ENCODE data around the gene MORF4L2. TPM values are rescaled to one million over a fixed set of nuclear protein-coding genes. Genes with fewer than 3 reads are reported as not detected.

Gene MORF4L2
- total RNA-seq, 2 donors from 2014 or later, result 154 to 171 TPM

DNA sequence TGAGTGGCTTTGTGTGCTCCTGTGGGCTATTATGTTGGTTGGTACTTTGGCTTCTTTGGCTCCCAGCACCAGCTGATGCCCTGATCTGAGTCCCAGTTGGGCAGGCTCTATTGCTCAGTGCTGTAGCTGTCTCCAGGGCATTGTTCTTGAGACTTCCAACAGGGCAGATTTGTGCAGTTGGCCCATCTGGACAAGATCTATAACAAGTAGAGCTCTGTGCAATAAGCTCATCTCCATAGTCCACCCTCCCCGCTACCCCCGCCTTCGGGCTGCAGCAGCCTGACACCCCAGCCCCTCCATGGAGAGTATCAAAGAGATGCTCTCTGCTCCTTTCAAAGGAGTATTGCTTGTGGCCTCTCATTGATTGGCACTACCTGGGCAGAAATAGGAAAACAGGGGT is 18.4 kb upstream of the MORF4L2 start:
- no peak overlapping the region for H3K4me3 Mint-ChIP-seq
- H3K27ac Mint-ChIP-seq, result no peak overlapping the region
- H3K27me3 Mint-ChIP-seq (ENCODE audit: low read depth), result peaks cover 71% of the 10 kb centered on the region
- DNase-seq (no peak), ATAC-seq (replicated peaks in 1 of 2) (no peak)
- H3K9me3 Mint-ChIP-seq, result no peaks in the 10 kb centered on the region
- no peaks in the 10 kb centered on the region for H3K36me3 Mint-ChIP-seq (ENCODE audit: insufficient read depth in 2 of 2)
- H3K4me1 Mint-ChIP-seq (ENCODE audit: low read depth), result no peaks in the 10 kb centered on the region

DNA sequence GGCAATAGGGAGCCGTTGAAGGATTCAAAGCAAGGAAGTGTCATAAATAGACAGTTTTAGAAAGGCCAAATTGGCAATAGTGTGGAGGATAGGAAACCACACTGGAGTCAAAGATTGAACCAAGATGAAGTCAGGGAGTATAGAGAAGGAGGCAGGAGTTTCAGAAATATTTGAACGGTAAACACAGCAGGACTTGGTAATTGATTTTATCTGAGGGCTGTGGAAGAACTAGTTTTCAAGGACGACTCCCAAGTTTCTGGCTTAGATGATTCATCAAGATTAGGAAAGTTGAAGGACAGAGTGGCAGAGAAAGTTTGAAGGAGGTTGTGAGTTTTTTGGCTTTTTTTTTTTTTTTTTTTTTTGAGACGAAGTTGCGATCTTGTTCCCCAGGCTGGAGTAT is 12.7 kb upstream of the MORF4L2 start:
- no peak for ATAC-seq (replicated peaks in 1 of 2)
- H3K27ac Mint-ChIP-seq, result no peak overlapping the region
- no peak overlapping the region for H3K4me3 Mint-ChIP-seq
- peaks cover 79% of the 10 kb centered on the region for H3K27me3 Mint-ChIP-seq (ENCODE audit: low read depth)
- H3K9me3 Mint-ChIP-seq, result no peaks in the 10 kb centered on the region
- H3K36me3 Mint-ChIP-seq (ENCODE audit: insufficient read depth in 2 of 2), result no peaks in the 10 kb centered on the region
- no peaks in the 10 kb centered on the region for H3K4me1 Mint-ChIP-seq (ENCODE audit: low read depth)
- DNase-seq, result no peak

- Mint-ChIP-seq H3K9me3 (no peaks in the 10 kb centered on the region), H3K36me3 (ENCODE audit: insufficient read depth in 2 of 2) (no peaks in the 10 kb centered on the region), H3K27me3 (ENCODE audit: low read depth) (peaks cover 63% of the 10 kb centered on the region), H3K27ac (no peak overlapping the region), H3K4me3 (no peak overlapping the region), H3K4me1 (ENCODE audit: low read depth) (no peaks in the 10 kb centered on the region)
- DNase-seq (no peak), ATAC-seq (replicated peaks in 1 of 2) (no peak)
Observed at GRCh38 chrX:103697687-103698086, 11.2 kb upstream of the MORF4L2 start.

DNA sequence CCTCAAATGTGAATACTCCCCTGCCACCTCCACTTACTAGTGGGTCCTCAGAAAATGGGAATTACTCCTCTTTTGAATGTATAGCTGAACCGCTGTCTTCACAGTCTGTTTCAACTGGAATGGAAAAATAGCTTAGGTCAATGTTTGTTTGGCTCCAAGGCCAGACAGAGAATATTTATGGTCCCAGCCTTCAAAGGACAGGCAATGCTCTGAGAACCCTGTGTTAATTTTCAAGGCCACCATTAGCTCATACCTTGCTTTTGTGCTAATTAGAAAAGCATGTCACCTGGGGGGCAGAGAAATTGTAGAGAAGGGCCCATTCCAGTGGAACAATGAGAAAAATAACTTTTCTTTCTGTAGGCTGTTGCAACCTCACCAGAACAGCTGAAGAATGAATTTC is 4.6 kb upstream of the MORF4L2 start:
- ATAC-seq (replicated peaks in 1 of 2), result no peak
- Mint-ChIP-seq H3K36me3 (ENCODE audit: insufficient read depth in 2 of 2) (no peaks in the 10 kb centered on the region), H3K27ac (no peak overlapping the region), H3K4me1 (ENCODE audit: low read depth) (no peaks in the 10 kb centered on the region), H3K9me3 (no peaks in the 10 kb centered on the region), H3K4me3 (no peak overlapping the region), H3K27me3 (ENCODE audit: low read depth) (peaks cover 30% of the 10 kb centered on the region)
- DNase-seq, result no peak

DNA sequence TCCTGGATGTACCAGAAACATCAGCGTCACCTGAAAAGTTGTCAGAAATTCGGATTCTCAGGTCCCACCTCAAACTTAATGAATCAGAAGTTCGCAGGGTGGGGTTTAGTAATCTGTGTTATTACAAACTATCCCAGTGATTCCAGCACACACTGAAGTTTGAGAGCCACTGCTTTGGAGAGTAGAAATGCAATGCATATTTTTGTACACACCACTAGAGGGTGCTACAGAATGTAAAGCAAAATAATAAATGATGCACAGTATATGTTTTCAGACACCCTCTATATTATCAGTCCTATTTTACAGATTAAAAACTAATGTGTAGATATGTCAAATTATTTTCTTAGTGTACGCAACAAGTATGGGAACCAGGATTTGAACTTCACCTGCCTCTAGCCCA is 2.4 kb upstream of the MORF4L2 start:
- peak overlapping the region in 1 of 2 donors; percentile 24 for H3K4me3 Mint-ChIP-seq
- H3K27ac Mint-ChIP-seq, result no peak overlapping the region
- no peaks in the 10 kb centered on the region for H3K9me3 Mint-ChIP-seq
- peaks cover 6% of the 10 kb centered on the region for H3K4me1 Mint-ChIP-seq (ENCODE audit: low read depth)
- no peak for DNase-seq
- peaks cover 17% of the 10 kb centered on the region for H3K27me3 Mint-ChIP-seq (ENCODE audit: low read depth)
- peaks cover 0 to 1% of the 10 kb centered on the region in 2 donors for H3K36me3 Mint-ChIP-seq (ENCODE audit: insufficient read depth in 2 of 2)
- ATAC-seq (replicated peaks in 1 of 2), result no peak

GRCh38 chrX:103687696-103688201 is 1.2 kb upstream of the MORF4L2 start:
- peak; percentile 38 to 45 for DNase-seq
- Mint-ChIP-seq H3K9me3 (no peaks in the 10 kb centered on the region), H3K27ac (no peak overlapping the region), H3K4me1 (ENCODE audit: low read depth) (peaks cover 6% of the 10 kb centered on the region), H3K4me3 (no peak overlapping the region), H3K36me3 (ENCODE audit: insufficient read depth in 2 of 2) (peaks cover 4 to 5% of the 10 kb centered on the region in 2 donors), H3K27me3 (ENCODE audit: low read depth) (peaks cover 17% of the 10 kb centered on the region)
- ATAC-seq (replicated peaks in 1 of 2), result no peak

- ATAC-seq (replicated peaks in 1 of 2) (peak; percentile 69 to 74), DNase-seq (peak; percentile 87 to 88)
- no peak overlapping the region for H3K27ac Mint-ChIP-seq
- H3K4me3 Mint-ChIP-seq, result no peak overlapping the region
- H3K9me3 Mint-ChIP-seq, result no peaks in the 10 kb centered on the region
- peaks cover 6% of the 10 kb centered on the region for H3K4me1 Mint-ChIP-seq (ENCODE audit: low read depth)
- peaks cover 4 to 7% of the 10 kb centered on the region in 2 donors for H3K36me3 Mint-ChIP-seq (ENCODE audit: insufficient read depth in 2 of 2)
- H3K27me3 Mint-ChIP-seq (ENCODE audit: low read depth), result peaks cover 12% of the 10 kb centered on the region
Observed at GRCh38 chrX:103687073-103687695, 685 bp upstream of the MORF4L2 start.

GRCh38 chrX:103685396-103685795 is 1.1 kb downstream of the MORF4L2 start:
- ATAC-seq (replicated peaks in 1 of 2), result no peak
- peak overlapping the region; percentile 82 for H3K27ac Mint-ChIP-seq
- H3K36me3 Mint-ChIP-seq (ENCODE audit: insufficient read depth in 2 of 2), result peaks cover 4 to 7% of the 10 kb centered on the region in 2 donors
- no peak for DNase-seq
- peaks cover 6% of the 10 kb centered on the region for H3K27me3 Mint-ChIP-seq (ENCODE audit: low read depth)
- peak overlapping the region in 1 of 2 donors; percentile 81 for H3K4me3 Mint-ChIP-seq
- peaks cover 6% of the 10 kb centered on the region for H3K4me1 Mint-ChIP-seq (ENCODE audit: low read depth)
- no peaks in the 10 kb centered on the region for H3K9me3 Mint-ChIP-seq

DNA sequence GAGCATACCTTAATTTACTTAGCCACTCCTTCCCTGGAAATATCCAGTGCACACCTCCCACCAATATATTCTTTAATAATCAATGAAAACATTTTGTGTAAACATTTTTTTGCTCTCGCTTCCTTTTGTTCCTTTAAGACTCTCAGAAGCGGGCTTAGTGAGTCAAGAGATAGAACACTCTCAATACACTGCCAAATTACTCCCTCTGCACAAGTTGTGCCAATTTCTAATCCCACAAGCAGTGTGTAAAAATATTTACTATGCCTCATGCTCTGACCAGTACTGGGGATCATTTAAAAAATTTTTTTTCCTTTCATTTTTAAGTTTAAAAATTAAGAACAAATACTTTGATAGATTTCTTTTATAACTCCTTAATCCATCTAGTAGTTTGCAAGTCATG is 5.1 kb downstream of the MORF4L2 start:
- Mint-ChIP-seq H3K4me3 (no peak overlapping the region), H3K36me3 (ENCODE audit: insufficient read depth in 2 of 2) (peaks cover 14 to 27% of the 10 kb centered on the region in 2 donors), H3K27ac (no peak overlapping the region), H3K27me3 (ENCODE audit: low read depth) (no peaks in the 10 kb centered on the region), H3K9me3 (no peaks in the 10 kb centered on the region), H3K4me1 (ENCODE audit: low read depth) (peaks cover 6% of the 10 kb centered on the region)
- no peak for DNase-seq
- no peak for ATAC-seq (replicated peaks in 1 of 2)

DNA sequence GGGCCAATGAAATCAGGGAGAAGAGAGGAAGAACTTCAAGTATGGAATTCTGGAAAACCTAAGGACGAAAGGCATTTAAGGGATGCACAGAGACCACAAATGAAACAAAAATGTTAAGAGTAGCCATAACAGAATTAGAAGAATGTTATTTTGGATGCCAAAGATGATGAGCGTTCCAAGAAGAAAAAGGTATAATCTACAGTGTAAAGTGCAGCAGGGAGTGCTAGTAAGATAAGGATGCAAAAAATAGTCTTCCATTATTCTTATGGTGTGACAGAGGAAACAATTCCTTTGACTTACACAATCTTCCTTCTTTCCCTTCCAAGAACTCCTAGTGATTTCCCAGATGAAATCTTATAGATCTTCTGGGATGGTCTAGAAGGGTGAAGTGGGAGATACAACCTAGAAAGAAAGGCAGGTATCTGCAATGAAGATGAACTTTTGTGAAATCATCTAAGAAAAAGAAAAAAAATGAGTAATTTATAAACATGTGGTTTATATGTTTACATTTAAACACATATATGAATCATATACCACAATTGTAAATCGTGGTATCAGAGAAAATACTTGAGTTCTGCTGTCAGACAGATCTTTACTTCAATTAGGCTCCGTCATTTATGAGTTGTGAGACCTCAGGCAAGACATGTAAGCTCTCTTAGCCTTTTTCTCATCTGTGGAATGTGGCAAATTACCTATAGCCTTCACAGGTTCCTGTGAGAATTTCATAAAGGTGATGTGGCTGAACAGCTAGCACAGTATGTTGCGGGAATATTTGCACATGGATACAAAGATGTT is 8.1 kb downstream of the MORF4L2 start:
- no peak for DNase-seq
- Mint-ChIP-seq H3K4me1 (ENCODE audit: low read depth) (no peaks in the 10 kb centered on the region), H3K9me3 (no peaks in the 10 kb centered on the region), H3K27ac (peak overlapping the region; percentile 84), H3K4me3 (no peak overlapping the region), H3K36me3 (ENCODE audit: insufficient read depth in 2 of 2) (peaks cover 10 to 23% of the 10 kb centered on the region in 2 donors), H3K27me3 (ENCODE audit: low read depth) (no peaks in the 10 kb centered on the region)
- ATAC-seq (replicated peaks in 1 of 2), result peak in 1 of 2 donors; percentile 32

DNA sequence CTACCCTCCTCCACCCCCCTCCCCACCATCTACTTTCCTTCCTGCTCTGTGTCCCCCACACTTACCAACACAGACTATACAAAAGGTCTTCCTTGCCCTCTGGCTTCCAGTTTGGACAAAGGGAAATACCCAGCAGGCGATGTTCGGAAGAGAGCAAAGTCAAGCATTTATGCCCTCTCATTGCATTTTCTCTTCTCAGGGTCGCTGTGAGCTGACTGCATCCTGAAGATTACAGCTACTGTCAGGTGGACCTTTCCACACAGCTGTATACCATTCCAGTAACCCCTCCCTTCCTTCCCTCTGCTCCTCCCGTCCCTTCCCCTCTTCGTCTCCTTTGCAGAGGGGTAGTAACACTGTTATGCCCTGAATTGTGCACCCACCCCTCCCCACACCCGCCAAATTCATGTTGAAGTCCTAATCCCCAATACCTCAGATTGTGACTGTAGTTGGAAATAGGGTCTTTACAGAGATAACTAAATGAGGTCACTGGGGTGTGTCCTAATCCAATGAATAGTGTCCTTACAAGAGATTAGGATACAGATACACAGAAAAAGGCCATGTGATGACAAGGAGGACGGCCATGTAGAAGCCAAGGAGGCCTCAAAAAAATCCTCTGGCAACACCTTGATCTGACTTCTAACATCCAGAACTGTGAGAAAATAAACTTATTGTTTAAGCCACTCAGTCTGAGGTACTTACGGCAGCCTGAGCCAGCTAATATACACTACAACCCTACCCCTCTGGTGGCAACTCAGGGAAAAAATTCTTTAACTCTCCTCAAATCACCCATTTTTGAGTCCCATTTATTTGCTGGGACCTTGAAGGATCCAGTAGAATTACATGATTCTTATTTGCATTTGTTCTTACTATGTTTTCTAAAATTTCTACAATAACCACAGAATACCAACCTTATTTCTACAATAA is 11.7 kb downstream of the MORF4L2 start:
- Mint-ChIP-seq H3K4me1 (ENCODE audit: low read depth) (no peaks in the 10 kb centered on the region), H3K27me3 (ENCODE audit: low read depth) (no peaks in the 10 kb centered on the region), H3K27ac (no peak overlapping the region), H3K9me3 (no peaks in the 10 kb centered on the region), H3K36me3 (ENCODE audit: insufficient read depth in 2 of 2) (peaks cover 10 to 20% of the 10 kb centered on the region in 2 donors), H3K4me3 (no peak overlapping the region)
- ATAC-seq (replicated peaks in 1 of 2), result no peak
- DNase-seq, result no peak

- Mint-ChIP-seq H3K4me1 (ENCODE audit: low read depth) (no peaks in the 10 kb centered on the region), H3K9me3 (no peaks in the 10 kb centered on the region), H3K27me3 (ENCODE audit: low read depth) (peaks cover 12% of the 10 kb centered on the region), H3K27ac (no peak overlapping the region), H3K36me3 (ENCODE audit: insufficient read depth in 2 of 2) (no peaks in the 10 kb centered on the region), H3K4me3 (no peak overlapping the region)
- DNase-seq (no peak), ATAC-seq (replicated peaks in 1 of 2) (no peak)
Observed at GRCh38 chrX:103669745-103670144, 16.8 kb downstream of the MORF4L2 start.
